A549 (cell line): ENCODE measurements around the gene CSN3.

Experiments
- EP300 ChIP-seq, 2 experiments: fragments of >200 bp; sonication (Bioruptor Twin); formaldehyde crosslinking; IDR thresholded peaks; 2 replicates in 1 of 2; 3 replicates in 1 of 2; pipeline ENCODE4 v1.6.1; 2016 to 2017
- FOSL2 ChIP-seq, 2 experiments: fragments of 450-650 bp in 1 of 2; fragments of >200 bp in 1 of 2; sonication (Bioruptor Twin) in 1 of 2; formaldehyde crosslinking; IDR thresholded peaks; 2 replicates each; pipeline versions ENCODE4 v1.5.0 to v1.6.1; 2016 to 2020; ENCODE audit warnings: mild to moderate bottlenecking in 1 of 2, moderate library complexity in 1 of 2
- HDAC2 ChIP-seq: fragments of 200-600 bp; sonication (generic); IDR thresholded peaks from 2 replicates; pipeline ENCODE4 v1.6.1; 2016
- POLR2A ChIP-seq: IDR thresholded peaks from 2 replicates; pipeline ENCODE4 v1.6.1; 2012; ENCODE audit warnings: mild to moderate bottlenecking, low read length
- SMC3 ChIP-seq: fragments of >200 bp; sonication (Bioruptor Twin); formaldehyde crosslinking; IDR thresholded peaks from 3 replicates; pipeline ENCODE4 v1.6.1; 2018; ENCODE audit warnings: inconsistent platforms
- TF ChIP-seq, protein P1 (sequence below): fragments of >200 bp; sonication (Bioruptor Twin); formaldehyde crosslinking; IDR thresholded peaks from 3 replicates; pipeline ENCODE4 v1.5.1; 2016
- TF ChIP-seq, protein P2 (sequence below): fragments of 450-650 bp; IDR thresholded peaks from 2 replicates; pipeline ENCODE4 v1.6.1; 2014; ENCODE audit warnings: antibody characterized with exemption

DNA sequence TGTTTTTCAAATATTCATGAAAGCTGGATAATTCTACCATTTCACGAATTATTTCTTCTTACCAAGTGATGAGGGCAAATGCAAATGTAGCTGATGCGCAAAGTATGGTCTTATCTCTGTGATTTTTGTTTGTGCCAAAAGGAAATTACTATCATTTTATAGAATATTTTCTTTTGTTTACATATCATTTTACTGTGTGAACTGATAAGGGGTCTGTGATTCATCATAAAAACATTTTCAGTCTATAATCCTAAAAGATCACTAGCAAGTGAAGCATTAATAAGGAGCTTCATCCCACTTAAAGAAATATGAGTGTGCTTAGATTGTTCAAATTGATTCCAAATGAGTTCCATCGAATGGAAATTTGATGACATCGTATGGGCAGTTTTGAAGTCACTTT lies 694 bp downstream of the CSN3 start:
- TF ChIP-seq EP300 (IDR thresholded peaks at IDR 0.05), result no peak
- TF ChIP-seq, protein P1, sequence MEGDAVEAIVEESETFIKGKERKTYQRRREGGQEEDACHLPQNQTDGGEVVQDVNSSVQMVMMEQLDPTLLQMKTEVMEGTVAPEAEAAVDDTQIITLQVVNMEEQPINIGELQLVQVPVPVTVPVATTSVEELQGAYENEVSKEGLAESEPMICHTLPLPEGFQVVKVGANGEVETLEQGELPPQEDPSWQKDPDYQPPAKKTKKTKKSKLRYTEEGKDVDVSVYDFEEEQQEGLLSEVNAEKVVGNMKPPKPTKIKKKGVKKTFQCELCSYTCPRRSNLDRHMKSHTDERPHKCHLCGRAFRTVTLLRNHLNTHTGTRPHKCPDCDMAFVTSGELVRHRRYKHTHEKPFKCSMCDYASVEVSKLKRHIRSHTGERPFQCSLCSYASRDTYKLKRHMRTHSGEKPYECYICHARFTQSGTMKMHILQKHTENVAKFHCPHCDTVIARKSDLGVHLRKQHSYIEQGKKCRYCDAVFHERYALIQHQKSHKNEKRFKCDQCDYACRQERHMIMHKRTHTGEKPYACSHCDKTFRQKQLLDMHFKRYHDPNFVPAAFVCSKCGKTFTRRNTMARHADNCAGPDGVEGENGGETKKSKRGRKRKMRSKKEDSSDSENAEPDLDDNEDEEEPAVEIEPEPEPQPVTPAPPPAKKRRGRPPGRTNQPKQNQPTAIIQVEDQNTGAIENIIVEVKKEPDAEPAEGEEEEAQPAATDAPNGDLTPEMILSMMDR, result no peak
- no peak for TF ChIP-seq HDAC2
- TF ChIP-seq, protein P2, sequence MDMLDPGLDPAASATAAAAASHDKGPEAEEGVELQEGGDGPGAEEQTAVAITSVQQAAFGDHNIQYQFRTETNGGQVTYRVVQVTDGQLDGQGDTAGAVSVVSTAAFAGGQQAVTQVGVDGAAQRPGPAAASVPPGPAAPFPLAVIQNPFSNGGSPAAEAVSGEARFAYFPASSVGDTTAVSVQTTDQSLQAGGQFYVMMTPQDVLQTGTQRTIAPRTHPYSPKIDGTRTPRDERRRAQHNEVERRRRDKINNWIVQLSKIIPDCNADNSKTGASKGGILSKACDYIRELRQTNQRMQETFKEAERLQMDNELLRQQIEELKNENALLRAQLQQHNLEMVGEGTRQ, result no peak
- TF ChIP-seq POLR2A, result no peak
- no peak for TF ChIP-seq FOSL2 (IDR thresholded peaks at IDR 0.05)
- no peak for TF ChIP-seq FOSL2 (CRISPR knock-in tag; IDR thresholded peaks at IDR 0.05)
- no peak for TF ChIP-seq SMC3
